ENCODE measurements around the gene MROH8. TPM values are rescaled to one million over a fixed set of nuclear protein-coding genes. Genes with fewer than 3 reads are reported as not detected.

MROH8 gene
- total and polyA plus RNA-seq, 2 experiments from 2014 or later: 0.63 to 0.68 TPM

GRCh38 chr20:37200376-37200775 lies 21.0 kb upstream of the MROH8 start (continued):
- TF ChIP-seq ZNF462 (CRISPR knock-in tag; IDR thresholded peaks at IDR 0.05): no peak
- no peak for TF ChIP-seq ZNF331 (CRISPR knock-in tag; IDR thresholded peaks at IDR 0.05; ENCODE audit: low read depth)
- no peak for TF ChIP-seq EZH2phosphoT487 (IDR thresholded peaks at IDR 0.05; ENCODE audit: unreplicated experiment)
- no peak for TF ChIP-seq POLR2AphosphoS5 (IDR thresholded peaks at IDR 0.05; ENCODE audit: low read depth)

GRCh38 chr20:37198932-37199660 lies 19.7 kb upstream of the MROH8 start:
- no peaks in the 10 kb centered on the region for H3K9me2 ChIP-seq (ENCODE audit: insufficient read depth)
- peaks cover 53% of the 10 kb centered on the region for H4K20me1 ChIP-seq (replicated peaks; ENCODE audit: insufficient read depth)
- no peak overlapping the region for H3K27ac ChIP-seq (ENCODE audit: low read depth)
- H3K36me3 ChIP-seq (ENCODE audit: insufficient read depth): peaks cover 41% of the 10 kb centered on the region
- peaks cover 79% of the 10 kb centered on the region for H3K79me2 ChIP-seq (replicated peaks; ENCODE audit: insufficient read depth)
- no peak overlapping the region for H3K4me3 ChIP-seq
- Mint-ChIP-seq H3K36me3 (ENCODE audit: low read depth) (peaks cover 75% of the 10 kb centered on the region), H3K4me1 (peaks cover 16% of the 10 kb centered on the region), H3K27me3 (ENCODE audit: insufficient read depth, low read depth, poor library complexity) (peaks cover 2% of the 10 kb centered on the region), H3K27ac (no peak overlapping the region), H3K9me3 (no peaks in the 10 kb centered on the region), H3K4me3 (no peak overlapping the region)
- no peak overlapping the region for H2AFZ ChIP-seq
- H3K27me3 ChIP-seq (ENCODE audit: insufficient read depth): no peaks in the 10 kb centered on the region
- H3F3A ChIP-seq (replicated peaks; ENCODE audit: low read depth): peaks cover 18% of the 10 kb centered on the region
- no peak for ATAC-seq
- peaks cover 6% of the 10 kb centered on the region; the same call in 1 of the 2 replicates for H3K4me1 ChIP-seq (ENCODE audit: insufficient read depth)
- H3K4me2 ChIP-seq: no peak overlapping the region
- no peak for DNase-seq (ENCODE audit: low spot score)
- no peak for TF ChIP-seq JUNB (IDR thresholded peaks at IDR 0.05; ENCODE audit: unreplicated experiment)
- TF ChIP-seq CREB1 (CRISPR knock-in tag; IDR thresholded peaks at IDR 0.05; ENCODE audit: low read depth): no peak
- TF ChIP-seq STAT1 (IDR thresholded peaks at IDR 0.05; ENCODE audit: unreplicated experiment): no peak
- no peak for TF ChIP-seq EZH2 (IDR thresholded peaks at IDR 0.05; ENCODE audit: low read depth, unreplicated experiment)
- no peak for TF ChIP-seq CTCF (conservative IDR thresholded peaks at IDR 0.05; ENCODE audit: low read depth in 2 of 2)
- no peak for TF ChIP-seq ZNF331 (CRISPR knock-in tag; IDR thresholded peaks at IDR 0.05; ENCODE audit: low read depth)
- no peak for TF ChIP-seq NANOG (IDR thresholded peaks at IDR 0.05; ENCODE audit: borderline replicate concordance)
- no peak for TF ChIP-seq POLR2AphosphoS5 (IDR thresholded peaks at IDR 0.05; ENCODE audit: low read depth)
- TF ChIP-seq EZH2phosphoT487 (IDR thresholded peaks at IDR 0.05; ENCODE audit: unreplicated experiment): no peak
- no peak for TF ChIP-seq ZNF114 (CRISPR knock-in tag; IDR thresholded peaks at IDR 0.05)
- no peak for TF ChIP-seq ETS1 (IDR thresholded peaks at IDR 0.05)
